GM18498 (cell line): ENCODE measurements around the gene KRT13.
A peak's percentile ranks its signal among the peaks of the same experiment; 100 is the strongest.
"Not testable (repeated sequence)": the region's sequence is repeated elsewhere in the genome, so short reads cannot be mapped to it uniquely, and the experiment has no call there.

Experiments used
- ATAC-seq: cut with Tn5 transposase; IDR thresholded peaks from one replicate; pipeline ENCODE4 v1.9.1; 2021; ENCODE audit warnings: mild to moderate bottlenecking, moderate library complexity; ENCODE audit not compliant: unreplicated experiment

KRT13 gene

GRCh38 chr17:41505007-41505808, at the start of gene KRT13:
Gene KRT13, minus strand, starts transcription at chr17:41505612. Its CDS starts 62 bp downstream, at chr17:41505550.
- ATAC-seq = no peak

GRCh38 chr17:41553987-41554680, 48.7 kb upstream of the KRT13 start:
- no peak for ATAC-seq

- ATAC-seq = no peak
Measured at GRCh38 chr17:41553176-41553575, 47.8 kb upstream of the KRT13 start.

- no peak for ATAC-seq
Measured at GRCh38 chr17:41552455-41552854, 47.0 kb upstream of the KRT13 start.

- no peak for ATAC-seq
Measured at GRCh38 chr17:41551365-41551764, 46.0 kb upstream of the KRT13 start.

- no peak for ATAC-seq
Measured at GRCh38 chr17:41549596-41550039, 44.2 kb upstream of the KRT13 start.

- ATAC-seq = peak; percentile 74
Measured at GRCh38 chr17:41548844-41549595, 43.6 kb upstream of the KRT13 start.

GRCh38 chr17:41547921-41548843, 42.8 kb upstream of the KRT13 start:
- ATAC-seq = no peak

GRCh38 chr17:41547378-41547841, 42.0 kb upstream of the KRT13 start:
- ATAC-seq = no peak

GRCh38 chr17:41546819-41547218, 41.4 kb upstream of the KRT13 start:
- no peak for ATAC-seq

- ATAC-seq = no peak
Measured at GRCh38 chr17:41545829-41546410, 40.5 kb upstream of the KRT13 start.

- no peak for ATAC-seq
Measured at GRCh38 chr17:41544935-41545334, 39.5 kb upstream of the KRT13 start.

- ATAC-seq = no peak
Measured at GRCh38 chr17:41544491-41544892, 39.1 kb upstream of the KRT13 start.

- not testable (repeated sequence) for ATAC-seq
Measured at GRCh38 chr17:41542786-41543185, 37.4 kb upstream of the KRT13 start.

GRCh38 chr17:41542357-41542756, 36.9 kb upstream of the KRT13 start:
- no peak for ATAC-seq

- ATAC-seq = no peak
Measured at GRCh38 chr17:41540921-41541625, 35.7 kb upstream of the KRT13 start.

- no peak for ATAC-seq
Measured at GRCh38 chr17:41539979-41540701, 34.7 kb upstream of the KRT13 start.

GRCh38 chr17:41539071-41539492, 33.7 kb upstream of the KRT13 start:
- no peak for ATAC-seq

GRCh38 chr17:41538565-41538991, 33.2 kb upstream of the KRT13 start:
- no peak for ATAC-seq
